ENCODE data around the gene NAXD. TPM values are rescaled to one million over a fixed set of nuclear protein-coding genes. Genes with fewer than 3 reads are reported as not detected.

Gene NAXD
- total RNA-seq, 1 donor from 2014 or later: 25.8 TPM

DNA sequence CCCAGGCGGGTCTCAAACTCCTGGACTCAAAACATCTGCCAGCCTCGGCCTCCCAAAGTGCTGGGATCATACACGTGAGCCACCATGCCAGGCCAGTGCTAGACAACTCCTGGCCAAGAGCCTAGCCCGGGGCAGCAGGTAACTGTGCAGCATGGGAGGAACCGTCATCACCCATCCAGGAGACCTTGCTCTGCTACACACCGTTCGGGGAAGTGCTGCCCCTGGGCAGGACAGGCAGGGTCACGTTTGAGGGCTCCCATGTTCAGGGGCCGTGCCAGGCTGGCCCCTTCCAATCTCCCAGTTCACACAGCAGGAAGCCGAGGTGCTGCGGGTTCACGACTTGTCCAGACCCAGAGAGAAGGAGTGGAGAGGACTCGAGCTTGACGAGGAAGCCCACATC lies 35.1 kb downstream of the NAXD start:
- no peak overlapping the region for H3K9ac ChIP-seq (ENCODE audit: low read length)
- H3K4me3 ChIP-seq (ENCODE audit: insufficient read depth, low read depth, low read length): no peak overlapping the region
- H3K27me3 Mint-ChIP-seq (ENCODE audit: low read depth, unreplicated experiment): no peaks in the 10 kb centered on the region
- H3K4me1 Mint-ChIP-seq (ENCODE audit: low read depth, unreplicated experiment): peaks cover 7% of the 10 kb centered on the region
- no peak overlapping the region for H2AFZ ChIP-seq (ENCODE audit: low read depth, low read length)
- H3K27ac Mint-ChIP-seq (ENCODE audit: unreplicated experiment): no peak overlapping the region
- H3K27ac ChIP-seq (ENCODE audit: low read depth, low read length): no peak overlapping the region
- H4K20me1 ChIP-seq (ENCODE audit: insufficient read depth, low read length): peaks cover 18% of the 10 kb centered on the region
- no peaks in the 10 kb centered on the region for H3K4me1 ChIP-seq (ENCODE audit: insufficient read depth, low read length)
- no peaks in the 10 kb centered on the region for H3K9me3 ChIP-seq (ENCODE audit: insufficient read depth, low read depth, low read length)
- H3K36me3 Mint-ChIP-seq (ENCODE audit: low read depth, unreplicated experiment): peaks cover 5% of the 10 kb centered on the region
- no peak for TF ChIP-seq EZH2 (IDR thresholded peaks at IDR 0.05; ENCODE audit: insufficient read depth, low read length)
- TF ChIP-seq, protein P1, sequence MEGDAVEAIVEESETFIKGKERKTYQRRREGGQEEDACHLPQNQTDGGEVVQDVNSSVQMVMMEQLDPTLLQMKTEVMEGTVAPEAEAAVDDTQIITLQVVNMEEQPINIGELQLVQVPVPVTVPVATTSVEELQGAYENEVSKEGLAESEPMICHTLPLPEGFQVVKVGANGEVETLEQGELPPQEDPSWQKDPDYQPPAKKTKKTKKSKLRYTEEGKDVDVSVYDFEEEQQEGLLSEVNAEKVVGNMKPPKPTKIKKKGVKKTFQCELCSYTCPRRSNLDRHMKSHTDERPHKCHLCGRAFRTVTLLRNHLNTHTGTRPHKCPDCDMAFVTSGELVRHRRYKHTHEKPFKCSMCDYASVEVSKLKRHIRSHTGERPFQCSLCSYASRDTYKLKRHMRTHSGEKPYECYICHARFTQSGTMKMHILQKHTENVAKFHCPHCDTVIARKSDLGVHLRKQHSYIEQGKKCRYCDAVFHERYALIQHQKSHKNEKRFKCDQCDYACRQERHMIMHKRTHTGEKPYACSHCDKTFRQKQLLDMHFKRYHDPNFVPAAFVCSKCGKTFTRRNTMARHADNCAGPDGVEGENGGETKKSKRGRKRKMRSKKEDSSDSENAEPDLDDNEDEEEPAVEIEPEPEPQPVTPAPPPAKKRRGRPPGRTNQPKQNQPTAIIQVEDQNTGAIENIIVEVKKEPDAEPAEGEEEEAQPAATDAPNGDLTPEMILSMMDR (IDR thresholded peaks at IDR 0.05; ENCODE audit: insufficient read depth, low read depth, low read length): no peak
- FAIRE-seq: no peak
- H3K27me3 ChIP-seq (ENCODE audit: insufficient read depth, low read length): no peaks in the 10 kb centered on the region
- no peak overlapping the region for H3K4me2 ChIP-seq (ENCODE audit: low read length)
- DNase-seq (ENCODE audit: low read depth): no peak
- no peaks in the 10 kb centered on the region for H3K9me3 Mint-ChIP-seq (ENCODE audit: unreplicated experiment)
- no peak overlapping the region for H3K4me3 Mint-ChIP-seq (ENCODE audit: unreplicated experiment)
- peaks cover 10% of the 10 kb centered on the region for H3K36me3 ChIP-seq (ENCODE audit: insufficient read depth, low read length)
- no peaks in the 10 kb centered on the region for H3K79me2 ChIP-seq (ENCODE audit: insufficient read depth, low read length)

DNA sequence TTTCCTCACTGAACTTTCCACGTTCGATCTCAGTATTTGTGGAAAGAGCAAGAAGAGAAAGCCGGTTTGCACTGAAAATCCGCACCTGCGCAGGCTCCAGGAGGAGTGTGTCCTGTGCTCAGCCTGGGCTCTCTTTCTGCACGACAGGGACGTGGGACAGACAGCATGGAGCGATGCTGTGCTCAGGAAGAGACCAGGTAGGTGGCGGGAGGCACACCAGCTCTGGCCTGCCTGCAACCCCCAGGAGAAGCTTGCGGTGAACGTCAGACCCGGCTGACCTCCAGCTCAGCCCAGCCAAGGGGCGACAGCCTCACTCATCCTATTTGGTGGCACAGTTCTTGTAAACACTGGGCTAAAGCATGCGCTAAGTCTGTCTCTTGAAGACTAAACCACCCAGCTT lies 35.9 kb downstream of the NAXD start:
- Histone ChIP-seq H3K27ac (ENCODE audit: low read depth, low read length) (no peak overlapping the region), H4K20me1 (ENCODE audit: insufficient read depth, low read length) (peaks cover 15% of the 10 kb centered on the region), H3K4me3 (ENCODE audit: insufficient read depth, low read depth, low read length) (no peak overlapping the region), H2AFZ (ENCODE audit: low read depth, low read length) (no peak overlapping the region), H3K4me1 (ENCODE audit: insufficient read depth, low read length) (no peaks in the 10 kb centered on the region), H3K36me3 (ENCODE audit: insufficient read depth, low read length) (peaks cover 13% of the 10 kb centered on the region), H3K79me2 (ENCODE audit: insufficient read depth, low read length) (no peaks in the 10 kb centered on the region), H3K27me3 (ENCODE audit: insufficient read depth, low read length) (no peaks in the 10 kb centered on the region), H3K9me3 (ENCODE audit: insufficient read depth, low read depth, low read length) (no peaks in the 10 kb centered on the region), H3K9ac (ENCODE audit: low read length) (no peak overlapping the region), H3K4me2 (ENCODE audit: low read length) (no peak overlapping the region)
- Mint-ChIP-seq H3K36me3 (ENCODE audit: low read depth, unreplicated experiment) (peaks cover 8% of the 10 kb centered on the region), H3K27me3 (ENCODE audit: low read depth, unreplicated experiment) (no peaks in the 10 kb centered on the region), H3K4me1 (ENCODE audit: low read depth, unreplicated experiment) (peaks cover 7% of the 10 kb centered on the region), H3K4me3 (ENCODE audit: unreplicated experiment) (no peak overlapping the region), H3K27ac (ENCODE audit: unreplicated experiment) (no peak overlapping the region), H3K9me3 (ENCODE audit: unreplicated experiment) (no peaks in the 10 kb centered on the region)
- DNase-seq (ENCODE audit: low read depth) (no peak), FAIRE-seq (no peak)
- TF ChIP-seq, protein P1 (IDR thresholded peaks at IDR 0.05; ENCODE audit: insufficient read depth, low read depth, low read length): no peak
- no peak for TF ChIP-seq EZH2 (IDR thresholded peaks at IDR 0.05; ENCODE audit: insufficient read depth, low read length)

DNA sequence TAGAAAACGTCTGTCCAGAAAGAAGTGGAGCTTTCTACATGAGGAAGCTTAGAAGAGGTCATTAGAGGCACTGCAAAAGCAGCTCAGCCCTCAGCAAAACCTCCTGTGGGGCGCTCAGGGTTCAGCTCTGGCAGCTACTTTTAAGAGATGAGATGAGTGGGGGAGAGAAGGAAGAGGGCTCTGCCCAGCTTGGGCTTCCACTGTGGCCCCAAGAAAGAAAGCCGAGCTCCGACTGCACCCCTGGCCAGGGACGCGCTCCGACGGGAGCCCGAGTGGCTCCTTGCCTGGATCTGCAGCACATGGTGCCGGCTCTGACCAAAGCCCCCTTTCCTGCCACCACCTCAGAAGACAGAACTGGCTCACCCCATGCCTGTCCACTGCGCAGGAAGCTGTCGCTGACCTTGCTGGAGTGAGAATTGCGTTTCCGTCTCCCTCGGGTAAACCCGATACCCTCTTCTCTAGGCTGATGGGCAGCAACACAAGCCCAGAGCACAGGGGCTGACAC lies 36.4 kb downstream of the NAXD start:
- Histone ChIP-seq H3K4me3 (ENCODE audit: insufficient read depth, low read depth, low read length) (no peak overlapping the region), H3K27ac (ENCODE audit: low read depth, low read length) (no peak overlapping the region), H3K4me1 (ENCODE audit: insufficient read depth, low read length) (no peaks in the 10 kb centered on the region), H3K36me3 (ENCODE audit: insufficient read depth, low read length) (peaks cover 13% of the 10 kb centered on the region), H3K27me3 (ENCODE audit: insufficient read depth, low read length) (no peaks in the 10 kb centered on the region), H3K79me2 (ENCODE audit: insufficient read depth, low read length) (no peaks in the 10 kb centered on the region), H4K20me1 (ENCODE audit: insufficient read depth, low read length) (peaks cover 15% of the 10 kb centered on the region), H2AFZ (ENCODE audit: low read depth, low read length) (no peak overlapping the region), H3K9ac (ENCODE audit: low read length) (no peak overlapping the region), H3K4me2 (ENCODE audit: low read length) (no peak overlapping the region), H3K9me3 (ENCODE audit: insufficient read depth, low read depth, low read length) (no peaks in the 10 kb centered on the region)
- Mint-ChIP-seq H3K9me3 (ENCODE audit: unreplicated experiment) (no peaks in the 10 kb centered on the region), H3K36me3 (ENCODE audit: low read depth, unreplicated experiment) (peaks cover 9% of the 10 kb centered on the region), H3K4me1 (ENCODE audit: low read depth, unreplicated experiment) (peaks cover 7% of the 10 kb centered on the region), H3K27me3 (ENCODE audit: low read depth, unreplicated experiment) (no peaks in the 10 kb centered on the region), H3K4me3 (ENCODE audit: unreplicated experiment) (no peak overlapping the region), H3K27ac (ENCODE audit: unreplicated experiment) (no peak overlapping the region)
- no peak for FAIRE-seq
- no peak for DNase-seq (ENCODE audit: low read depth)
- no peak for TF ChIP-seq EZH2 (IDR thresholded peaks at IDR 0.05; ENCODE audit: insufficient read depth, low read length)
- TF ChIP-seq, protein P1 (IDR thresholded peaks at IDR 0.05; ENCODE audit: insufficient read depth, low read depth, low read length): no peak
